Stimulated activated effector memory CD8-positive, alpha-beta T cell treated with anti-CD3 and anti-CD28 coated beads, Interleukin-12 subunit alpha, Interleukin-12 subunit beta, amount 100 ng/mL, for 72 hours (primary cell): ENCODE measurements around the gene SLCO3A1.
A peak's percentile ranks its signal among the peaks of the same experiment; 100 is the strongest.

Experiments used
- ATAC-seq: fragments of 150-1000 bp; cut with Tn5 transposase; 2 replicates; pipeline ENCODE4 v1.10.0; 2021
- DNase-seq, 2 donors: peaks; one replicate each; pipeline ENCODE4 v3.0.0; 2021 to 2022; ENCODE audit warnings: low spot score in 2 of 2
- H3K27ac Mint-ChIP-seq: one replicate; pipeline ENCODE4 v1.8.0; 2022; ENCODE audit warnings: mild to moderate bottlenecking, mixed read lengths
- H3K36me3 Mint-ChIP-seq: one replicate; pipeline ENCODE4 v1.8.0; 2022; ENCODE audit warnings: mild to moderate bottlenecking, mixed read lengths
- H3K4me1 Mint-ChIP-seq: one replicate; pipeline ENCODE4 v1.8.0; 2022; ENCODE audit warnings: mixed read lengths
- H3K4me3 Mint-ChIP-seq: one replicate; pipeline ENCODE4 v1.8.0; 2022; ENCODE audit warnings: mild to moderate bottlenecking, mixed read lengths
- H3K9me3 Mint-ChIP-seq: one replicate; pipeline ENCODE4 v1.8.0; 2022; ENCODE audit warnings: mixed read lengths

Gene SLCO3A1

GRCh38 chr15:92151741-92152140 is 298.2 kb downstream of the SLCO3A1 start:
- DNase-seq (no peak), ATAC-seq (no peak)
- H3K27ac Mint-ChIP-seq = no peak overlapping the region
- peaks cover 28% of the 10 kb centered on the region for H3K36me3 Mint-ChIP-seq
- H3K4me1 Mint-ChIP-seq = no peaks in the 10 kb centered on the region
- H3K9me3 Mint-ChIP-seq = no peaks in the 10 kb centered on the region
- H3K4me3 Mint-ChIP-seq = no peak overlapping the region

- DNase-seq (no peak), ATAC-seq (no peak)
- Mint-ChIP-seq H3K36me3 (peaks cover 21% of the 10 kb centered on the region), H3K27ac (no peak overlapping the region), H3K4me1 (peaks cover 3% of the 10 kb centered on the region), H3K4me3 (no peak overlapping the region), H3K9me3 (no peaks in the 10 kb centered on the region)
These were observed 299.5 kb downstream of the SLCO3A1 start for GRCh38 chr15:92152983-92153382.

- Mint-ChIP-seq H3K27ac (peak overlapping the region; percentile 84), H3K36me3 (peaks cover 18% of the 10 kb centered on the region), H3K4me3 (no peak overlapping the region), H3K9me3 (no peaks in the 10 kb centered on the region), H3K4me1 (peaks cover 9% of the 10 kb centered on the region)
- no peak for ATAC-seq
- DNase-seq = no peak
These were observed 300.1 kb downstream of the SLCO3A1 start for GRCh38 chr15:92153620-92154019.

- ATAC-seq (no peak), DNase-seq (no peak)
- H3K9me3 Mint-ChIP-seq = no peaks in the 10 kb centered on the region
- no peak overlapping the region for H3K4me3 Mint-ChIP-seq
- no peak overlapping the region for H3K27ac Mint-ChIP-seq
- H3K36me3 Mint-ChIP-seq = peaks cover 12% of the 10 kb centered on the region
- H3K4me1 Mint-ChIP-seq = peaks cover 21% of the 10 kb centered on the region
These were observed 302.4 kb downstream of the SLCO3A1 start for GRCh38 chr15:92155934-92156333.

- H3K4me1 Mint-ChIP-seq = peaks cover 26% of the 10 kb centered on the region
- H3K27ac Mint-ChIP-seq = no peak overlapping the region
- DNase-seq (no peak), ATAC-seq (no peak)
- no peak overlapping the region for H3K4me3 Mint-ChIP-seq
- no peaks in the 10 kb centered on the region for H3K9me3 Mint-ChIP-seq
- peaks cover 7% of the 10 kb centered on the region for H3K36me3 Mint-ChIP-seq
These were observed 304.3 kb downstream of the SLCO3A1 start for GRCh38 chr15:92157666-92158298.

GRCh38 chr15:92158426-92158825 is 304.9 kb downstream of the SLCO3A1 start:
- Mint-ChIP-seq H3K4me1 (peaks cover 26% of the 10 kb centered on the region), H3K36me3 (peaks cover 12% of the 10 kb centered on the region), H3K27ac (no peak overlapping the region), H3K4me3 (no peak overlapping the region), H3K9me3 (no peaks in the 10 kb centered on the region)
- ATAC-seq (peak; percentile 85), DNase-seq (peak in 1 of 2 donors; percentile 55)

GRCh38 chr15:92159481-92159880 is 306.0 kb downstream of the SLCO3A1 start:
- H3K9me3 Mint-ChIP-seq = no peaks in the 10 kb centered on the region
- ATAC-seq (no peak), DNase-seq (no peak)
- peaks cover 26% of the 10 kb centered on the region for H3K4me1 Mint-ChIP-seq
- H3K27ac Mint-ChIP-seq = no peak overlapping the region
- peaks cover 16% of the 10 kb centered on the region for H3K36me3 Mint-ChIP-seq
- no peak overlapping the region for H3K4me3 Mint-ChIP-seq

- ATAC-seq = no peak
- Mint-ChIP-seq H3K4me1 (peaks cover 26% of the 10 kb centered on the region), H3K4me3 (no peak overlapping the region), H3K27ac (no peak overlapping the region), H3K36me3 (peaks cover 20% of the 10 kb centered on the region), H3K9me3 (no peaks in the 10 kb centered on the region)
- DNase-seq = no peak
These were observed 306.7 kb downstream of the SLCO3A1 start for GRCh38 chr15:92159906-92160841.

GRCh38 chr15:92161039-92161670 is 307.6 kb downstream of the SLCO3A1 start:
- Mint-ChIP-seq H3K36me3 (peaks cover 30% of the 10 kb centered on the region), H3K27ac (peak overlapping the region; percentile 21), H3K4me3 (no peak overlapping the region), H3K4me1 (peaks cover 26% of the 10 kb centered on the region), H3K9me3 (no peaks in the 10 kb centered on the region)
- DNase-seq = no peak
- ATAC-seq = peak; percentile 67

- no peak for ATAC-seq
- no peak for DNase-seq
These were observed 309.1 kb downstream of the SLCO3A1 start for GRCh38 chr15:92162657-92163056.

GRCh38 chr15:92163641-92164040 is 310.1 kb downstream of the SLCO3A1 start:
- no peaks in the 10 kb centered on the region for H3K9me3 Mint-ChIP-seq
- DNase-seq (no peak), ATAC-seq (no peak)
- H3K27ac Mint-ChIP-seq = no peak overlapping the region
- peaks cover 16% of the 10 kb centered on the region for H3K4me1 Mint-ChIP-seq
- H3K36me3 Mint-ChIP-seq = peaks cover 31% of the 10 kb centered on the region
- no peak overlapping the region for H3K4me3 Mint-ChIP-seq

More at GRCh38 chr15:92162657-92163056, 309.1 kb downstream of the SLCO3A1 start:
- peaks cover 26% of the 10 kb centered on the region for H3K4me1 Mint-ChIP-seq
- H3K27ac Mint-ChIP-seq = no peak overlapping the region
- H3K4me3 Mint-ChIP-seq = no peak overlapping the region
- peaks cover 31% of the 10 kb centered on the region for H3K36me3 Mint-ChIP-seq
- no peaks in the 10 kb centered on the region for H3K9me3 Mint-ChIP-seq

GRCh38 chr15:92164327-92165000 is 311.0 kb downstream of the SLCO3A1 start:
- Mint-ChIP-seq H3K27ac (no peak overlapping the region), H3K36me3 (peaks cover 31% of the 10 kb centered on the region), H3K4me1 (peaks cover 13% of the 10 kb centered on the region), H3K4me3 (no peak overlapping the region), H3K9me3 (no peaks in the 10 kb centered on the region)
- DNase-seq (no peak), ATAC-seq (no peak)

GRCh38 chr15:92165001-92165346 is 311.5 kb downstream of the SLCO3A1 start:
- peaks cover 31% of the 10 kb centered on the region for H3K36me3 Mint-ChIP-seq

GRCh38 chr15:92166029-92166428 is 312.5 kb downstream of the SLCO3A1 start:
- Mint-ChIP-seq H3K9me3 (no peaks in the 10 kb centered on the region), H3K4me3 (no peak overlapping the region), H3K4me1 (peaks cover 4% of the 10 kb centered on the region), H3K27ac (peak overlapping the region; percentile 53), H3K36me3 (peaks cover 31% of the 10 kb centered on the region)
- ATAC-seq = no peak
- DNase-seq = no peak

More at GRCh38 chr15:92165001-92165346, 311.5 kb downstream of the SLCO3A1 start:
- H3K27ac Mint-ChIP-seq = no peak overlapping the region
- peaks cover 11% of the 10 kb centered on the region for H3K4me1 Mint-ChIP-seq
- ATAC-seq (no peak), DNase-seq (no peak)
- H3K4me3 Mint-ChIP-seq = no peak overlapping the region
- no peaks in the 10 kb centered on the region for H3K9me3 Mint-ChIP-seq

GRCh38 chr15:92166751-92167405 is 313.4 kb downstream of the SLCO3A1 start:
- H3K4me1 Mint-ChIP-seq = no peaks in the 10 kb centered on the region
- no peak for ATAC-seq
- peak overlapping the region; percentile 53 for H3K27ac Mint-ChIP-seq
- H3K36me3 Mint-ChIP-seq = peaks cover 31% of the 10 kb centered on the region
- DNase-seq = no peak
- H3K9me3 Mint-ChIP-seq = no peaks in the 10 kb centered on the region
- H3K4me3 Mint-ChIP-seq = no peak overlapping the region
